OCI-LY1 (cell line): ENCODE measurements around the gene TOX2.

Experiments
- CTCF ChIP-seq: fragments of 200-600 bp; sonication (generic), shearing (Covaris generic); IDR thresholded peaks from 2 replicates; pipeline ENCODE4 v1.5.1; 2017; ENCODE audit warnings: mild to moderate bottlenecking, antibody characterized with exemption, low read length, moderate library complexity, mixed read lengths
- EZH2 ChIP-seq: fragments of 200-600 bp; sonication (generic), shearing (Covaris generic); IDR thresholded peaks from 2 replicates; pipeline ENCODE4 v1.8.0; 2017; ENCODE audit warnings: borderline replicate concordance, mixed run types, mild to moderate bottlenecking, antibody characterized with exemption, low read length, moderate library complexity, mixed read lengths

- TF ChIP-seq CTCF (no peak), EZH2 (no peak)
Measured at GRCh38 chr20:43963233-43963632, 48.6 kb downstream of the TOX2 start.
